Measurements from ENCODE around the gene HMGXB4.

DNA sequence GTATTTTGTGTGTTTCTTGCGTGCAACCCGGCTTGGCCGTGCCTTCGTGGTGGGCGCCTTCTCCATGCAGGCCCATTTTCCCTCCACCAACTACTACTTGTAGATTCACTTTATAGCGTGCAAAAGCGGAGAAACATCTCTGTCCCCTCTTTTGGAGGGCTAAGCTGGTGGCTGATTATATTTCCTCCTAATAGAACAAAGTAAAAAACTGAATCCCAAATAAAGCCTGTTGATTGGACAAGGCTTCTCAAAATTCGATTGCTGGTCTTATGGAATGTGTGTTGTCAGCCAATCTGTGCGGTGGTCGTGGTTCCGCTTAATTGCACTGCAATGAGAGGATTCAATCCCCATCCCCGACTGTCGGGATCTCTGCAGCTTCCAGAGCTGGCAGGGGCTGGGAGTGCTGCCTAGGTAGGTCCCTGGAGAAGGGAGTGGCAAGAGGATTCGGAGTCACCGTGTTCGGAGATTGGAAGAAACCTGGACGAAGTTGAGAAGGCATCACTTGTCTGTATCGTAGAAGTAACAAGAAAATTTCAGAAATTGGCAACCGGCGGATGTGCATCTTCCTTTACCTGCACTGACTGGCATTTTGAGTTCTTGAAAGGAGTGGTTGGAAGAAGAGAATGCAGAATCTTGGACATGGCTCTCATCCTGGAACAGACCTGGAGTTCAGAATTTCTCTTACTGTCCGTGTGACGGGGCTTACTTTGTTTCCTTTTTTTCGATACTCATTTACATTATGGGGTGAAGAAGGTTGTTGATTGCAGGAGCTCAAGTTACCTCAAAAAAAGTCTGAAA is 1.1 kb downstream of the HMGXB4 start:
- TF ChIP-seq, protein P1, sequence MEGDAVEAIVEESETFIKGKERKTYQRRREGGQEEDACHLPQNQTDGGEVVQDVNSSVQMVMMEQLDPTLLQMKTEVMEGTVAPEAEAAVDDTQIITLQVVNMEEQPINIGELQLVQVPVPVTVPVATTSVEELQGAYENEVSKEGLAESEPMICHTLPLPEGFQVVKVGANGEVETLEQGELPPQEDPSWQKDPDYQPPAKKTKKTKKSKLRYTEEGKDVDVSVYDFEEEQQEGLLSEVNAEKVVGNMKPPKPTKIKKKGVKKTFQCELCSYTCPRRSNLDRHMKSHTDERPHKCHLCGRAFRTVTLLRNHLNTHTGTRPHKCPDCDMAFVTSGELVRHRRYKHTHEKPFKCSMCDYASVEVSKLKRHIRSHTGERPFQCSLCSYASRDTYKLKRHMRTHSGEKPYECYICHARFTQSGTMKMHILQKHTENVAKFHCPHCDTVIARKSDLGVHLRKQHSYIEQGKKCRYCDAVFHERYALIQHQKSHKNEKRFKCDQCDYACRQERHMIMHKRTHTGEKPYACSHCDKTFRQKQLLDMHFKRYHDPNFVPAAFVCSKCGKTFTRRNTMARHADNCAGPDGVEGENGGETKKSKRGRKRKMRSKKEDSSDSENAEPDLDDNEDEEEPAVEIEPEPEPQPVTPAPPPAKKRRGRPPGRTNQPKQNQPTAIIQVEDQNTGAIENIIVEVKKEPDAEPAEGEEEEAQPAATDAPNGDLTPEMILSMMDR (IDR thresholded peaks at IDR 0.05; ENCODE audit: low read length), result no peak
- TF ChIP-seq EZH2phosphoT487 (IDR thresholded peaks at IDR 0.05; ENCODE audit: low read length) (no peak), EZH2 (optimal IDR thresholded peaks at IDR 0.05; ENCODE audit: low read depth, low read length) (no peak)

All from MM.1S (cell line).